WTC11 (cell line): ENCODE measurements around the gene CATSPER1.

Experiments
- ATF6 ChIP-seq: sonication (generic); formaldehyde crosslinking; IDR thresholded peaks from 2 replicates; pipeline ENCODE4 v1.8.1; 2023; ENCODE audit warnings: mild to moderate bottlenecking, missing genetic modification reagents
- CTCF ChIP-seq: fragments of 200-600 bp; IDR thresholded peaks from 2 replicates; pipeline ENCODE4 v1.8.0; 2022; ENCODE audit warnings: antibody characterized with exemption
- JUN ChIP-seq: sonication (generic); formaldehyde crosslinking; IDR thresholded peaks from 2 replicates; pipeline ENCODE4 v1.8.0; 2023; ENCODE audit warnings: mild to moderate bottlenecking, missing genetic modification reagents
- MAX ChIP-seq: sonication (generic); formaldehyde crosslinking; IDR thresholded peaks from 2 replicates; pipeline ENCODE4 v1.8.0; 2022; ENCODE audit warnings: mild to moderate bottlenecking, missing genetic modification reagents
- TP53 ChIP-seq: sonication (generic); formaldehyde crosslinking; IDR thresholded peaks from 2 replicates; pipeline ENCODE4 v1.8.1; 2023; ENCODE audit warnings: mild to moderate bottlenecking, missing genetic modification reagents
- ZNF121 ChIP-seq: sonication (generic); formaldehyde crosslinking; IDR thresholded peaks from 2 replicates; pipeline ENCODE4 v1.8.0; 2023; ENCODE audit warnings: missing genetic modification reagents

- no peak for TF ChIP-seq CTCF
- no peak for TF ChIP-seq TP53 (CRISPR knock-in tag)
- TF ChIP-seq JUN: no peak
- TF ChIP-seq ZNF121 (CRISPR knock-in tag): no peak
- no peak for TF ChIP-seq ATF6 (CRISPR knock-in tag)
- no peak for TF ChIP-seq MAX (CRISPR knock-in tag)
These were observed 44.1 kb downstream of the CATSPER1 start for GRCh38 chr11:65981972-65982823.
